HepG2 (cell line): ENCODE data around the gene TFEB. TPM values are rescaled to one million over a fixed set of nuclear protein-coding genes. Genes with fewer than 3 reads are reported as not detected.
A peak's percentile ranks its signal among the peaks of the same experiment; 100 is the strongest.

Source experiments
- ATF1 ChIP-seq: IDR thresholded peaks from 2 replicates; pipeline ENCODE4 v1.6.1; 2016; ENCODE audit warnings: mild to moderate bottlenecking, control low read depth
- ATF7-NPFF ChIP-seq: sonication (generic); formaldehyde crosslinking; IDR thresholded peaks from 2 replicates; pipeline ENCODE4 v1.8.1; 2023; ENCODE audit warnings: mild to moderate bottlenecking, low read depth, missing genetic modification reagents, moderate library complexity
- BRD4 ChIP-seq: sonication (generic); formaldehyde crosslinking; IDR thresholded peaks from 2 replicates; pipeline ENCODE4 v1.4.0; 2020; ENCODE audit warnings: missing genetic modification reagents
- CHD4 ChIP-seq: fragments of 200-600 bp; sonication (generic); IDR thresholded peaks from 2 replicates; pipeline ENCODE4 v1.7.0; 2017; ENCODE audit warnings: mild to moderate bottlenecking, low read length, borderline replicate concordance
- DPF2 ChIP-seq: sonication (generic); formaldehyde crosslinking; IDR thresholded peaks from 2 replicates; pipeline ENCODE4 v1.4.0; 2020; ENCODE audit warnings: mild to moderate bottlenecking, low read depth, missing genetic modification reagents, borderline replicate concordance
- ELF4 ChIP-seq: sonication (generic); formaldehyde crosslinking; IDR thresholded peaks from 2 replicates; pipeline ENCODE4 v1.5.0; 2020; ENCODE audit warnings: missing genetic modification reagents, mild to moderate bottlenecking, moderate library complexity, borderline replicate concordance
- ETV5 ChIP-seq: IDR thresholded peaks from 2 replicates; pipeline ENCODE4 v1.6.1; 2018; ENCODE audit warnings: missing biosample characterization, missing genetic modification reagents, inconsistent platforms, borderline replicate concordance
- HDAC6 ChIP-seq: fragments of 200-600 bp; sonication (generic); IDR thresholded peaks from 2 replicates; pipeline ENCODE4 v1.7.0; 2017; ENCODE audit warnings: mild to moderate bottlenecking, antibody characterized with exemption, low read length, low read depth
- KDM5A ChIP-seq: fragments of 200-600 bp; sonication (generic); IDR thresholded peaks from 2 replicates; pipeline ENCODE4 v1.7.0; 2018; ENCODE audit warnings: antibody characterized with exemption, mild to moderate bottlenecking, low read length, borderline replicate concordance
- NR2C2 ChIP-seq: sonication (generic); formaldehyde crosslinking; IDR thresholded peaks from 2 replicates; pipeline ENCODE4 v1.4.0; 2020; ENCODE audit warnings: missing genetic modification reagents, mild to moderate bottlenecking, moderate library complexity, borderline replicate concordance
- PHB2 ChIP-seq: fragments of 450-650 bp; IDR thresholded peaks from 2 replicates; pipeline ENCODE4 v1.6.1; 2018; ENCODE audit not compliant: partially characterized antibody
- SIX4 ChIP-seq: sonication (generic); formaldehyde crosslinking; IDR thresholded peaks from 2 replicates; pipeline ENCODE4 v1.4.0; 2020; ENCODE audit warnings: missing genetic modification reagents
- SMAD3 ChIP-seq: sonication (generic); formaldehyde crosslinking; IDR thresholded peaks from 2 replicates; pipeline ENCODE4 v1.4.0; 2020; ENCODE audit warnings: missing genetic modification reagents
- TP53 ChIP-seq: sonication (generic); formaldehyde crosslinking; conservative IDR thresholded peaks from 2 replicates; pipeline ENCODE4 v1.4.0; 2020; ENCODE audit warnings: missing genetic modification reagents
- ZNF160 ChIP-seq: sonication (generic); formaldehyde crosslinking; IDR thresholded peaks from 2 replicates; pipeline ENCODE4 v1.8.0; 2022; ENCODE audit warnings: mild to moderate bottlenecking, inconsistent platforms, missing genetic modification reagents
- ZNF263 ChIP-seq: sonication (generic); formaldehyde crosslinking; IDR thresholded peaks from 2 replicates; pipeline ENCODE4 v1.4.0; 2020; ENCODE audit warnings: missing genetic modification reagents
- ZNF543 ChIP-seq: sonication (generic); formaldehyde crosslinking; IDR thresholded peaks from 2 replicates; pipeline ENCODE4 v1.4.0; 2020; ENCODE audit warnings: mild to moderate bottlenecking, missing genetic modification reagents
- ZNF546 ChIP-seq: sonication (generic); formaldehyde crosslinking; conservative IDR thresholded peaks from 2 replicates; pipeline ENCODE4 v1.8.1; 2023; ENCODE audit warnings: mild to moderate bottlenecking, missing genetic modification reagents
- ZNF746 ChIP-seq: sonication (generic); formaldehyde crosslinking; IDR thresholded peaks from 2 replicates; pipeline ENCODE4 v1.8.0; 2022; ENCODE audit warnings: mild to moderate bottlenecking, missing genetic modification reagents
- ZNF75D ChIP-seq: sonication (generic); formaldehyde crosslinking; IDR thresholded peaks from 2 replicates; pipeline ENCODE4 v1.8.1; 2023; ENCODE audit warnings: missing genetic modification reagents, mild to moderate bottlenecking, borderline replicate concordance
- polyA plus RNA-seq, 8 experiments: library from polyadenylated mRNA; depleted of rRNA in 3 of 8; stranded (reverse) in 7 of 8; unstranded in 1 of 8; fragments of >200 nt; fragmentation: Illumina TruSeq in 4 of 8; extraction: Trizol in 4 of 8; gene quantifications; 2 replicates each; pipeline versions ENCODE4 v1.2.1 to v1.2.3, GENCODE V29; 2011 to 2016; ENCODE audit warnings: low read depth in 4 of 8, missing spikeins in 1 of 8, mixed read lengths in 1 of 8; ENCODE audit not compliant: insufficient read depth in 1 of 8
- total RNA-seq, 5 experiments: library from RNA; depleted of rRNA; stranded (reverse); fragments of >200 nt; fragmentation: Illumina TruSeq; extraction: Trizol; gene quantifications; 2 replicates each; pipeline ENCODE4 v1.2.3, GENCODE V29; 2016; ENCODE audit warnings: low read depth in 1 of 5
- TF ChIP-seq, protein P1 (sequence below): sonication (generic); formaldehyde crosslinking; conservative IDR thresholded peaks from 2 replicates; pipeline ENCODE4 v1.8.0; 2022; ENCODE audit warnings: missing genetic modification reagents
- TF ChIP-seq, protein P2 (sequence below): sonication (generic); formaldehyde crosslinking; IDR thresholded peaks from 2 replicates; pipeline ENCODE4 v1.5.0; 2020; ENCODE audit warnings: mild to moderate bottlenecking, missing genetic modification reagents, borderline replicate concordance
- TF ChIP-seq, protein P3 (sequence below): sonication (generic); formaldehyde crosslinking; IDR thresholded peaks from 2 replicates; pipeline ENCODE4 v1.8.0; 2022; ENCODE audit warnings: missing genetic modification reagents, mild to moderate bottlenecking, moderate library complexity, borderline replicate concordance
- TF ChIP-seq, protein P4 (sequence below): sonication (generic); formaldehyde crosslinking; IDR thresholded peaks from 2 replicates; pipeline ENCODE4 v1.5.0; 2020; ENCODE audit warnings: missing genetic modification reagents

Gene TFEB
- total and polyA plus RNA-seq, 2 of the 13 experiments (the other 11 are each of a cell fraction or from before 2014, with no cell fraction given) = 13.3 to 18.7 TPM

DNA sequence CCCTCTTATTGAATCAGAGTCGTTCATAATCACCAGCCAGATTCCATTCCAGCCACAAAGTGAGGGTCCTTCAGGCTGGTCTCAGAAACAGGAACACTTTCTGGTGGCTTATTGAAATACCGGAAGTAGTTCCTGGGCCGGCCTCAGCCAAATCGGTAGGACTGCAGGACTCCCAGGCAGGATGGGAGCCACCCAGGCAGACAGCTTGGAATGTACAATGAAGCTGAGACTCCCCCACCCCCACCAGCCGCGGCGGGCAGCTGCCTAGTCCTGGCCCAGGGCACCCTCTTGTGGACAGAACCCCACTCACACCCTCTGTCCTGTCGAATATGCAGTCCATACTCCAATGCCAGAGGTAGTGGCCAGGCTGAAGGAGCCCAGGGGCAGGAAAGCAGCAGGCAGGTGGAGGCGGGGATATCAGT is 53.3 kb downstream of the TFEB start (continued):
- TF ChIP-seq HDAC6 (no peak), TP53 (CRISPR knock-in tag) (no peak), SIX4 (CRISPR knock-in tag) (no peak; the same call in 1 of the 2 replicates), BRD4 (CRISPR knock-in tag) (no peak), DPF2 (CRISPR knock-in tag) (no peak), ZNF546 (0 out of 2 replicates have a peak, but pooled peaks have one; percentile 62), KDM5A (no peak), NR2C2 (CRISPR knock-in tag) (no peak), ZNF543 (CRISPR knock-in tag) (no peak), ZNF75D (CRISPR knock-in tag) (no peak), PHB2 (no peak), ELF4 (CRISPR knock-in tag) (no peak), SMAD3 (CRISPR knock-in tag) (0 out of 2 replicates have a peak, but pooled peaks have one; percentile 21), ZNF746 (CRISPR knock-in tag) (no peak), ZNF263 (CRISPR knock-in tag) (no peak), ETV5 (peak; percentile 49; the same call in 1 of the 2 replicates), ZNF160 (CRISPR knock-in tag) (no peak), ATF7-NPFF (no peak), ATF1 (no peak), CHD4 (no peak)
- TF ChIP-seq, protein P1, sequence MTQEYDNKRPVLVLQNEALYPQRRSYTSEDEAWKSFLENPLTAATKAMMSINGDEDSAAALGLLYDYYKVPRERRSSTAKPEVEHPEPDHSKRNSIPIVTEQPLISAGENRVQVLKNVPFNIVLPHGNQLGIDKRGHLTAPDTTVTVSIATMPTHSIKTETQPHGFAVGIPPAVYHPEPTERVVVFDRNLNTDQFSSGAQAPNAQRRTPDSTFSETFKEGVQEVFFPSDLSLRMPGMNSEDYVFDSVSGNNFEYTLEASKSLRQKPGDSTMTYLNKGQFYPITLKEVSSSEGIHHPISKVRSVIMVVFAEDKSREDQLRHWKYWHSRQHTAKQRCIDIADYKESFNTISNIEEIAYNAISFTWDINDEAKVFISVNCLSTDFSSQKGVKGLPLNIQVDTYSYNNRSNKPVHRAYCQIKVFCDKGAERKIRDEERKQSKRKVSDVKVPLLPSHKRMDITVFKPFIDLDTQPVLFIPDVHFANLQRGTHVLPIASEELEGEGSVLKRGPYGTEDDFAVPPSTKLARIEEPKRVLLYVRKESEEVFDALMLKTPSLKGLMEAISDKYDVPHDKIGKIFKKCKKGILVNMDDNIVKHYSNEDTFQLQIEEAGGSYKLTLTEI (CRISPR knock-in tag) = no peak
- TF ChIP-seq, protein P2, sequence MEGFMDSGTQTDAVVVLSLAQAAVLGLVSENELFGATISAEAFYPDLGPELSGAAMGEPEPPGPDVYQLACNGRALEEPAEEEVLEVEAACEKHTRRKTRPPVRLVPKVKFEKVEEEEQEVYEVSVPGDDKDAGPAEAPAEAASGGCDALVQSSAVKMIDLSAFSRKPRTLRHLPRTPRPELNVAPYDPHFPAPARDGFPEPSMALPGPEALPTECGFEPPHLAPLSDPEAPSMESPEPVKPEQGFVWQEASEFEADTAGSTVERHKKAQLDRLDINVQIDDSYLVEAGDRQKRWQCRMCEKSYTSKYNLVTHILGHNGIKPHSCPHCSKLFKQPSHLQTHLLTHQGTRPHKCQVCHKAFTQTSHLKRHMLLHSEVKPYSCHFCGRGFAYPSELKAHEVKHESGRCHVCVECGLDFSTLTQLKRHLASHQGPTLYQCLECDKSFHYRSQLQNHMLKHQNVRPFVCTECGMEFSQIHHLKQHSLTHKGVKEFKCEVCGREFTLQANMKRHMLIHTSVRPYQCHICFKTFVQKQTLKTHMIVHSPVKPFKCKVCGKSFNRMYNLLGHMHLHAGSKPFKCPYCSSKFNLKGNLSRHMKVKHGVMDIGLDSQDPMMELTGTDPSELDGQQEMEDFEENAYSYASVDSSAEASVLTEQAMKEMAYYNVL (CRISPR knock-in tag) = peak; percentile 39; the same call in 1 of the 2 replicates
- TF ChIP-seq, protein P3, sequence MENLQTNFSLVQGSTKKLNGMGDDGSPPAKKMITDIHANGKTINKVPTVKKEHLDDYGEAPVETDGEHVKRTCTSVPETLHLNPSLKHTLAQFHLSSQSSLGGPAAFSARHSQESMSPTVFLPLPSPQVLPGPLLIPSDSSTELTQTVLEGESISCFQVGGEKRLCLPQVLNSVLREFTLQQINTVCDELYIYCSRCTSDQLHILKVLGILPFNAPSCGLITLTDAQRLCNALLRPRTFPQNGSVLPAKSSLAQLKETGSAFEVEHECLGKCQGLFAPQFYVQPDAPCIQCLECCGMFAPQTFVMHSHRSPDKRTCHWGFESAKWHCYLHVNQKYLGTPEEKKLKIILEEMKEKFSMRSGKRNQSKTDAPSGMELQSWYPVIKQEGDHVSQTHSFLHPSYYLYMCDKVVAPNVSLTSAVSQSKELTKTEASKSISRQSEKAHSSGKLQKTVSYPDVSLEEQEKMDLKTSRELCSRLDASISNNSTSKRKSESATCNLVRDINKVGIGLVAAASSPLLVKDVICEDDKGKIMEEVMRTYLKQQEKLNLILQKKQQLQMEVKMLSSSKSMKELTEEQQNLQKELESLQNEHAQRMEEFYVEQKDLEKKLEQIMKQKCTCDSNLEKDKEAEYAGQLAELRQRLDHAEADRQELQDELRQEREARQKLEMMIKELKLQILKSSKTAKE (CRISPR knock-in tag) = no peak; the same call in 1 of the 2 replicates
- TF ChIP-seq, protein P4, sequence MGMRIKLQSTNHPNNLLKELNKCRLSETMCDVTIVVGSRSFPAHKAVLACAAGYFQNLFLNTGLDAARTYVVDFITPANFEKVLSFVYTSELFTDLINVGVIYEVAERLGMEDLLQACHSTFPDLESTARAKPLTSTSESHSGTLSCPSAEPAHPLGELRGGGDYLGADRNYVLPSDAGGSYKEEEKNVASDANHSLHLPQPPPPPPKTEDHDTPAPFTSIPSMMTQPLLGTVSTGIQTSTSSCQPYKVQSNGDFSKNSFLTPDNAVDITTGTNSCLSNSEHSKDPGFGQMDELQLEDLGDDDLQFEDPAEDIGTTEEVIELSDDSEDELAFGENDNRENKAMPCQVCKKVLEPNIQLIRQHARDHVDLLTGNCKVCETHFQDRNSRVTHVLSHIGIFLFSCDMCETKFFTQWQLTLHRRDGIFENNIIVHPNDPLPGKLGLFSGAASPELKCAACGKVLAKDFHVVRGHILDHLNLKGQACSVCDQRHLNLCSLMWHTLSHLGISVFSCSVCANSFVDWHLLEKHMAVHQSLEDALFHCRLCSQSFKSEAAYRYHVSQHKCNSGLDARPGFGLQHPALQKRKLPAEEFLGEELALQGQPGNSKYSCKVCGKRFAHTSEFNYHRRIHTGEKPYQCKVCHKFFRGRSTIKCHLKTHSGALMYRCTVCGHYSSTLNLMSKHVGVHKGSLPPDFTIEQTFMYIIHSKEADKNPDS = no peak
